ENCODE measurements around the gene FNDC3A.
"Not testable (repeated sequence)": the region's sequence is repeated elsewhere in the genome, so short reads cannot be mapped to it uniquely, and the experiment has no call there.

The FNDC3A gene

DNA sequence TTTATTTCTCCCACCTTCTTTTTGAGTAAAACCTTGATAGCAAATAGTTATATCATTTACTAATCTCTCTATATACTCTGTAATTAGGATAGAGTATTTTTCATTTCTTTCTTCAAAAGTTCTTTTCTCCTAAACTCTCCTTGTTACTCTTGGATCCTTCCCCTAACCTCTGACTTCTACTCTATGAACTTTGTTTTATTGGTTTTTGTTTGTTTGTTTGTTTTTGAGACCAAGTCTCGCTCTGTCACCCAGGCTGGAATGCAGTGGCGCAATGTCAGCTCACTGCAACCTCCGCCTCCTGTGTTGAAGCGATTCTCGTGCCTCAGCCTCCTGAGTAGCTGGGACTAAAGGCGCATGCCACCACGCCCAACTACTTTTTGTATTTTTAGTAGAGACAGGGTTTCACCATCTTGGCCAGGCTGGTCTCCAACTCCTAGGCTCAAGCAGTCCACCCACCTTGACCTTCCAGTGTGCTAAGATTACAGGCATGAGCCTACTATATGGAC is 161.5 kb downstream of the FNDC3A start:
- not testable (repeated sequence) for H3K9me3 ChIP-seq (ENCODE audit: control insufficient read depth, low read length); H3K4me1 ChIP-seq (ENCODE audit: control insufficient read depth, insufficient read depth, low read length); H3K9ac ChIP-seq (ENCODE audit: low read length); H3K4me3 ChIP-seq (ENCODE audit: low read length); H3K36me3 ChIP-seq (ENCODE audit: control insufficient read depth, insufficient read depth, low read length); H3K27me3 ChIP-seq (ENCODE audit: control insufficient read depth, insufficient read depth, low read length)

DNA sequence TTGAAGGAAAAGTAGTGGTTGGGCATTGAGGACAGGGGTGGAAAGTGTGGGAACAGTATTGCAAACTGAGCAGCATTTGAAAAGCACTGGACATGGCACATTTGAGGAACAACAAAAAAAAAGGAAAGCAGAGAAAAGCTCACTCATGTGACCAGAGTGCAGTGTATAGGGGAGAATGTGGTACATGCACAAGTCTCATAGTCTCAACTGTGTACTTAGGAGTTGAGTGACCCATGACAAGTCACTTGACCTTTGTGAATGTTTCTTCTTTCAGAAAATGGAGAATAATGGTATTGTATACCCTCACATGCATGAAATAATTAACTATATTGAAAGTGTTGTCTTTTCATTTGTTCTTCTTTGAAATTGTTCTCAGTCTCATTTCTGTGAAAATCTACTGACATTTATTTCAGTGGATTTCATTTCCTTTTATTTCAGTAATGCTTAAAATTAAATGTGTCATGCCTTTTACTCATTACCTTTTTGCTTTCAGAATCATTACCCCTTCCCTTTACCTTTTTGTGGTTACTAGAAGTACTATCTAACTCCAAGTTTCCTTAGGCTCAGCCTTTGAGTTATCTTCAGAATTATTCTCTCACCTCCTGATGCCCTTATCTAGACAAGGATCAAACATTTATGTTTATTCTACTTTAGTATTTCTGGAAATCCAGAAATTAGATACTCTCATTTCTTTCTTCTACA is 165.3 kb downstream of the FNDC3A start:
- Histone ChIP-seq H3K36me3 (ENCODE audit: control insufficient read depth, insufficient read depth, low read length) (no peaks in the 10 kb centered on the region), H3K9me3 (ENCODE audit: control insufficient read depth, low read length) (no peaks in the 10 kb centered on the region), H3K4me3 (ENCODE audit: low read length) (no peak overlapping the region)

DNA sequence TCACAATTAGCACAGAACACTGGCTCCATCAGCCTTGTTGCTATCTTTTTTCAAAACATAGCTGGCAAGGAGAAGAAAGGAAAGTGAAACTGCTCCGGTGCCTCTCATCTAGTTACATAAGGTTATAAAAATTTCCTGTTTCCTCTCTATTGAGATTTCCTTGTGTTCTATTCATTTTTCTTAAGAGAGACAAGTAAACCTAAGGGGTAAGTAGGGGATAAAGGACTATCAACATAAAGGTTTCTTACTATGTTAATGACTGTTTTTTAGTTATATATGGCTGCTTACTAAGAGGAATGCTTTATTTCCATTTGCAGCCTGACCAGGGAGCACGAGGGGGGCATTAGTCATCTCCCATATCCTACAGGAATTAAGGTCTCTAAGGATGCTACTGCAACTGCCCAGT is 171.2 kb downstream of the FNDC3A start:
- Histone ChIP-seq H3K36me3 (ENCODE audit: control insufficient read depth, insufficient read depth, low read length) (no peaks in the 10 kb centered on the region), H3K4me1 (ENCODE audit: control insufficient read depth, insufficient read depth, low read length) (no peaks in the 10 kb centered on the region), H3K27me3 (ENCODE audit: control insufficient read depth, insufficient read depth, low read length) (no peaks in the 10 kb centered on the region), H3K9ac (ENCODE audit: low read length) (peak overlapping the region; percentile 28), H3K9me3 (ENCODE audit: control insufficient read depth, low read length) (no peaks in the 10 kb centered on the region), H3K4me3 (ENCODE audit: low read length) (no peak overlapping the region)

More for the DNA sequence above, 165.3 kb downstream of the FNDC3A start:
- H3K9ac ChIP-seq (ENCODE audit: low read length): no peak overlapping the region
- H3K4me1 ChIP-seq (ENCODE audit: control insufficient read depth, insufficient read depth, low read length): no peaks in the 10 kb centered on the region
- no peaks in the 10 kb centered on the region for H3K27me3 ChIP-seq (ENCODE audit: control insufficient read depth, insufficient read depth, low read length)

DNA sequence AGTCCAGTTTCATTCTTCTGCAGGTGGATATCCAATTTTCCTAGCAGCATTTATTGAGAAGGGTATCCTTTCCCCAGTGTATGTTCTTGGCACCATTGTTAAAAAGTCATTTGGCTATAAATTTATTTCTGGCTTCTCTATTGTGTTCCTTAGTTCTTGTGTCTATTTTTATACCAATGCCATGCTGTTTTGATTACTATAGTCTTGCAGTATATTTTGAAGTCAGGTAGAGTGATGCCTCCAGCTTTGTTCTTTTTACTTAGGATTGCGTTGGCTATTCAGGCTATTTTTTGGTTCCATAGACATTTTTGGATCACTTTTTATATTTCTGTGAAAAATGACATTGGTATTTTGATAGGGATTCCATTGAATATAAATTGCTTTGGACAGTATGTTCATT is 172.7 kb downstream of the FNDC3A start:
- Histone ChIP-seq H3K36me3 (ENCODE audit: control insufficient read depth, insufficient read depth, low read length) (no peaks in the 10 kb centered on the region), H3K27me3 (ENCODE audit: control insufficient read depth, insufficient read depth, low read length) (no peaks in the 10 kb centered on the region), H3K9ac (ENCODE audit: low read length) (no peak overlapping the region), H3K9me3 (ENCODE audit: control insufficient read depth, low read length) (no peaks in the 10 kb centered on the region), H3K4me3 (ENCODE audit: low read length) (no peak overlapping the region), H3K4me1 (ENCODE audit: control insufficient read depth, insufficient read depth, low read length) (no peaks in the 10 kb centered on the region)

DNA sequence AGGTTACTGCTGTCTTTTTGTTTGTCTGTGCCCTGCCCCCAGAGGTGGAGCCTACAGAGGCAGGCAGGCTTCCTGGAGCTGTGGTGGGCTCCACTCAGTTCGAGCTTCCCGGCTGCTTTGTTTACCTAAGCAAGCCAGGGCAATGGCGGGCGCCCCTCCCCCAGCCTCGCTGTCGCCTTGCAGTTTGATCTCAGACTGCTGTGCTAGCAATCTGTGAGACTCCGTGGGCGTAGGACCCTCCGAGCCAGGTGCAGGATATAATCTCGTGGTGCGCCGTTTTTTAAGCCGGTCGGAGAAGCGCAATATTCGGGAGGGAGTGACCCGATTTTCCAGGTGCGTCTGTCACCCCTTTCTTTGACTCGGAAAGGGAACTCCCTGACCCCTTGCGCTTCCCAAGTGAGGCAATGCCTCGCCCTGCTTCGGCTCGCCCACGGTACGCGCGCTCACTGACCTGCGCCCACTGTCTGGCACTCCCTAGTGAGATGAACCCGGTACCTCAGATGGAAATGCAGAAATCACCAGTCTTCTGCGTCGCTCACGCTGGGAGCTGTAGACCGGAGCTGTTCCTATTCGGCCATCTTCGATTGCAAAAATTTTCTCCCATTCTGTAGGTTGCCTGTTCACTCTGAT is 182.4 kb downstream of the FNDC3A start:
- H3K36me3 ChIP-seq (ENCODE audit: control insufficient read depth, insufficient read depth, low read length); H3K27me3 ChIP-seq (ENCODE audit: control insufficient read depth, insufficient read depth, low read length); H3K4me3 ChIP-seq (ENCODE audit: low read length): not testable (repeated sequence)

DNA sequence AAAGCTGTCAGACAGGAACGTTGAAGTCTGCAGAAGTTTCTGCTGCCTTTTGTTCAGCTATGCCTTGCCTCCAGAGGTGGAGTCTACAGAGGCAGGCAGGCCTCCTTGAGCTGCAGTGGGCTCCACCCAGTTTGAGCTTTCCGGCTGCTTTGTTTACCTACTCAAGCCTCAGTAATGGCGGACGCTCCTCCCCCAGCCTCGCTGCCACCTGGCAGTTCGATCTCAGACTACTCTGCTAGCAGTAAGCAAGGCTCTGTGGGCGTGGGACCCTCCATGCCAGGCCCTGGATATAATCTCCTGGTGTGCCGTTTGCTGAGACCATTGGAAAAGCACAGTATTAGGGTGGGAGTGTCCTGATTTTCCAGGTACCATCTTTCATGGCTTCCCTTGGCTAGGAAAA is 187.4 kb downstream of the FNDC3A start:
- H3K9me3 ChIP-seq (ENCODE audit: control insufficient read depth, low read length); H3K27me3 ChIP-seq (ENCODE audit: control insufficient read depth, insufficient read depth, low read length); H3K4me1 ChIP-seq (ENCODE audit: control insufficient read depth, insufficient read depth, low read length); H3K9ac ChIP-seq (ENCODE audit: low read length); H3K36me3 ChIP-seq (ENCODE audit: control insufficient read depth, insufficient read depth, low read length); H3K4me3 ChIP-seq (ENCODE audit: low read length): not testable (repeated sequence)

More for the DNA sequence above, 182.4 kb downstream of the FNDC3A start:
- H3K4me1 ChIP-seq (ENCODE audit: control insufficient read depth, insufficient read depth, low read length); H3K9ac ChIP-seq (ENCODE audit: low read length); H3K9me3 ChIP-seq (ENCODE audit: control insufficient read depth, low read length): not testable (repeated sequence)

DNA sequence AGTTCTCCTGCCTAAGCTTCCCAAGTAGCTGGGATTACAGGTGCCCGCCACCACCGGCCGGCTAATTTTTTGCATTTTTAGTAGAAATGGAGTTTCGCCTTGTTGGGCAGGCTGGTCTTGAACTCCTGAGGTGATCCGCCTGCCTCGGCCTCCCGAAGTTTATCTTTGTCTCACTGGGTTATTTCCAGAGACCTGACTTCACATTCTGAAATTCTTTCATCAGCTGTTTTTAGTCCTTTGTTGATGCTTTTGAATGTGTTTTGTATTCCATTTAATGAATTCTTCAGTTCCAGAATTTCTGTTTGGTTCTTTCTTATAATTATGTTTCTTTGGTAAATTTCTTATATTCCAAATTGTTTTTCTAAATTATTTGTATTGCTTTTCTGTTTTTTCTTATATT is 189.0 kb downstream of the FNDC3A start:
- H3K9ac ChIP-seq (ENCODE audit: low read length): no peak overlapping the region
- no peaks in the 10 kb centered on the region for H3K27me3 ChIP-seq (ENCODE audit: control insufficient read depth, insufficient read depth, low read length)
- no peaks in the 10 kb centered on the region for H3K36me3 ChIP-seq (ENCODE audit: control insufficient read depth, insufficient read depth, low read length)
- no peaks in the 10 kb centered on the region for H3K9me3 ChIP-seq (ENCODE audit: control insufficient read depth, low read length)
- H3K4me3 ChIP-seq (ENCODE audit: low read length): no peak overlapping the region
- no peaks in the 10 kb centered on the region for H3K4me1 ChIP-seq (ENCODE audit: control insufficient read depth, insufficient read depth, low read length)

DNA sequence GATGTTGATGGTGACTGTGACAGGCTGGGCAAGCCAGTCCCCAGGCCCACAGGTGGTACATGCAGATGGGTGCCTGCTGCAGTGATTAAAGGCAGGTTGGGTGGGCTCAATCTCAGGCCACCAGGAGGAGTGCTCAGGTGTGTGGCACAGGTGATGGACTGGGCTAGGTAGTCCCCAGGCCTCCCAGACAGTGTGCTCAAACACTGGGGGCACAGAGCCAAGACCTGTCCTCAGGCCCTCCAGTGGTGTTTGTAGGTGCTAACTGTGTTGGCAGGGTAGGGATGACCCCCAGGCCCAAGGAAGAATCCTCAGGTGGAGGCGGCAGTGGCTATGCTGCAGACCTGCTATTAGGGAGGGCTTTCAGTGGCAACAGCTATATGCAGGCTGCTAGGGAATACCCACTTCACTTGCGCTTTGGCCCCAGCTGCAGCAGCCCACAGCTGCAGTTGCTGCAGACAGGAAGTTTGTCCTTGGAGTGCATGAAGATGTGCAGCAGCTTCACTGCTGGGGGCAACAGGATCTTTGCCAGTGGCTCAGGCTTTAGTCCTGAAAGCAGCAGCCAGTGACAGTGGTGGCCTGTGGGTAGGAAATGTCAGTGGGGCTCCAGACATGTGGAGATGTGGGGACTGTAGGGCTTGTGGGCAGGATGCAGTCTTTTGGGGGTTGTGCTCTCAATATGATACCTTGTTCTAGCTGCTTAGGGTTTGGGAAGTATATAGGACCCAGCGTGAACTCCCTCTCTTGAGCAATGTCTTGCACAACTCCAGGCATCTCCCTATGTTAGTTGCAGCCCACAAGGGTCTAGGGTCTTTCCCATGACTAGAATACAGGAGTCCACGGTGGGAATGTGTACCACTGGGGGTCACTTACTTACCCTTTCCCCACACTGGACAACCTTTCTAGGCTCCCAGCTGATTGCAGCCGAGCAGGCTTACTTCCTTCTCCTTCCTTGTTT is 190.4 kb downstream of the FNDC3A start:
- Histone ChIP-seq H3K4me3 (ENCODE audit: low read length) (no peak overlapping the region), H3K9ac (ENCODE audit: low read length) (no peak overlapping the region), H3K4me1 (ENCODE audit: control insufficient read depth, insufficient read depth, low read length) (no peaks in the 10 kb centered on the region), H3K36me3 (ENCODE audit: control insufficient read depth, insufficient read depth, low read length) (no peaks in the 10 kb centered on the region), H3K9me3 (ENCODE audit: control insufficient read depth, low read length) (no peaks in the 10 kb centered on the region), H3K27me3 (ENCODE audit: control insufficient read depth, insufficient read depth, low read length) (no peaks in the 10 kb centered on the region)

DNA sequence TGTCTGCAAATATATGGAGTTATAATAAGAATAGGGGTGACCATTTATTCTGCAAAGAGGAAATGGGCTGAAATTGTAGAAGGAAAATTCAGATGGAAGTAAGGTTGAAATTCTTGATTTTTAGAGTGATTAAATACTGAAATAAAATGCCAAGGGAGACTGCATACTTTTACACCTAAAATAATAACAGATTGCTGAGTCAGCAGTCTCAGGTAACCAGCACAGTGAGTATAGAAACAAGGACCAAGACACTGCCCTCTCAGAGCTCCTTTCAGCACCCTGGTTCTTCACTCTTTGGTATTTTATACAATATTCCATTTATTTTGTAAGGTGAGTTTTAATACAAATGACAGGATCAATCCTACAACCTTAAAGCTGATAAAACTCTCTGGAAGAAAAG is 195.6 kb downstream of the FNDC3A start:
- no peaks in the 10 kb centered on the region for H3K4me1 ChIP-seq (ENCODE audit: control insufficient read depth, insufficient read depth, low read length)
- no peak overlapping the region for H3K9ac ChIP-seq (ENCODE audit: low read length)
- H3K4me3 ChIP-seq (ENCODE audit: low read length): no peak overlapping the region
- no peaks in the 10 kb centered on the region for H3K9me3 ChIP-seq (ENCODE audit: control insufficient read depth, low read length)
- H3K27me3 ChIP-seq (ENCODE audit: control insufficient read depth, insufficient read depth, low read length): no peaks in the 10 kb centered on the region
- H3K36me3 ChIP-seq (ENCODE audit: control insufficient read depth, insufficient read depth, low read length): no peaks in the 10 kb centered on the region

DNA sequence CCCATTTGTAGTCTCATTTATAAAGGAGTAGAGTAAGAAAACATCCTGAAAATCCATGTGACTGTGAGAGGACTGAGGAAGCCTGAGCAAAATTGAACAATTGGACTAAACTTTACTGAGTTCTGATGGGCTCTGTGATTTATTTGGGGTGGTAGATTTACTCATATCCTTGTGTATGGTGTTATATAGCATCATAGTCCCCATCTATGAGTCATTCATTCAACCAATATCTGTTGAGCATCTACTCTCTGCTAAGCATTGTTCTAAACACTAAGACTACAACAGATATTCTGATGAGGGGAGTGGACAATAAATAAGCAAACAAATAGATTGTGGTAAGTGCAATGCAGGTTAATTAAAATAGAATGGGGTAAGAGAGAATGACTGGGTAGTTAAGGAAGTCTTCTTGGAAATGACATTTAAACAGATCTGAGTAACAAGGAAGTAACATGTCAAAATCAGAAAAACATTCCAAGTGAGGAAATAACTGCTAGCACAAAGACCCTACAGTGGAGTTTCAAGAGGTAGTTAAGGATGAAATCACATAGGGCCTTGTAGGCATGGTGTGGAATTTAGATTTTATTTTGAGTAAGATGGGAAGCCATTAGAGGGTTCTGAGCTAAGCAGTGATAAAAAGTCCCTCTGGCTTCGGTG is 208.1 kb downstream of the FNDC3A start:
- H3K9me3 ChIP-seq (ENCODE audit: control insufficient read depth, low read length): no peaks in the 10 kb centered on the region
- no peaks in the 10 kb centered on the region for H3K27me3 ChIP-seq (ENCODE audit: control insufficient read depth, insufficient read depth, low read length)
- H3K4me3 ChIP-seq (ENCODE audit: low read length): no peak overlapping the region
- H3K36me3 ChIP-seq (ENCODE audit: control insufficient read depth, insufficient read depth, low read length): no peaks in the 10 kb centered on the region
- H3K4me1 ChIP-seq (ENCODE audit: control insufficient read depth, insufficient read depth, low read length): no peaks in the 10 kb centered on the region
- H3K9ac ChIP-seq (ENCODE audit: low read length): no peak overlapping the region

DNA sequence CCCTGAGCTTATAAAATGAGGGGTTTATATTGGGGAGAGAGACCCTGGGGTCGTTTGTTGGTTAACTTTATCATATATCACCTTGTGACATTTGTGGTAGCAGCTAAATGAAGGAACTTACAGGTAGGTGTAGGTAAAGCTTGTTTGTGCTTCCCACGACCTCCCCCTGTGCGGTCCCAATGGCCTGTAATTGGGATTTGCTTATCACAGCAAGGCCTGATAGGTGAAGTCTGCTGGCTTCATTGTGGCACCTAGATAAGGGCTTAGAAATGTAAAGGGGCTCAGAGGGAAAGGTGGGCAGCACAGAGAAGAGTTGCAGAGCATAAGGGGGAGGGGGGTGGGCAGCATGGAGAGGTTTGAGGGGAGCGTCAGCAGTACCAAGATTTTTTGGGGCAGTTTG is 208.9 kb downstream of the FNDC3A start:
- no peak overlapping the region for H3K4me3 ChIP-seq (ENCODE audit: low read length)
- H3K36me3 ChIP-seq (ENCODE audit: control insufficient read depth, insufficient read depth, low read length): no peaks in the 10 kb centered on the region
- no peaks in the 10 kb centered on the region for H3K4me1 ChIP-seq (ENCODE audit: control insufficient read depth, insufficient read depth, low read length)
- no peaks in the 10 kb centered on the region for H3K27me3 ChIP-seq (ENCODE audit: control insufficient read depth, insufficient read depth, low read length)
- no peaks in the 10 kb centered on the region for H3K9me3 ChIP-seq (ENCODE audit: control insufficient read depth, low read length)
- H3K9ac ChIP-seq (ENCODE audit: low read length): no peak overlapping the region
